Peyer's patch (tissue), 4 donors: ENCODE measurements around the gene DNASE1L3.

ENCODE experiments used
- CTCF ChIP-seq, 6 experiments: fragments of 450-650 bp in 4 of 6; fragments of 200-600 bp in 2 of 6; sonication (generic) in 1 of 6; IDR thresholded peaks; one replicate each; pipeline ENCODE4 v1.5.1; 2017 to 2019; ENCODE audit warnings: antibody characterized with exemption in 6 of 6, mild to moderate bottlenecking in 3 of 6, moderate library complexity in 1 of 6
- POLR2A ChIP-seq, 2 donors: fragments of 450-650 bp; IDR thresholded peaks; one replicate each; pipeline ENCODE4 v1.5.1; 2017; ENCODE audit warnings: antibody characterized with exemption in 2 of 2, mild to moderate bottlenecking in 2 of 2, moderate library complexity in 2 of 2

GRCh38 chr3:58175437-58176184, 35.2 kb downstream of the DNASE1L3 start:
- TF ChIP-seq POLR2A (IDR thresholded peaks at IDR 0.05) (no peak), CTCF (IDR thresholded peaks at IDR 0.05) (no peak)
